ENCODE data around the gene HOMEZ.
A peak's percentile ranks its signal among the peaks of the same experiment; 100 is the strongest.

The HOMEZ gene

GRCh38 chr14:23324455-23324846 lies 38.5 kb upstream of the HOMEZ start:
- TF ChIP-seq CTCF (IDR thresholded peaks at IDR 0.05; ENCODE audit: low read depth, low read length, missing control alignments): no peak
- H3K4me3 ChIP-seq (replicated peaks; ENCODE audit: low read depth, low read length): no peak overlapping the region
- no peak for DNase-seq (ENCODE audit: extremely low read depth, low read depth)

GRCh38 chr14:23323838-23324454 lies 38.0 kb upstream of the HOMEZ start:
- no peak for TF ChIP-seq CTCF (IDR thresholded peaks at IDR 0.05; ENCODE audit: low read depth, low read length, missing control alignments)
- no peak overlapping the region for H3K4me3 ChIP-seq (replicated peaks; ENCODE audit: low read depth, low read length)

GRCh38 chr14:23322568-23323517 lies 36.9 kb upstream of the HOMEZ start:
- H3K4me3 ChIP-seq (replicated peaks; ENCODE audit: low read depth, low read length): peak overlapping the region; percentile 78
- DNase-seq (ENCODE audit: extremely low read depth, low read depth): no peak
- no peak for TF ChIP-seq CTCF (IDR thresholded peaks at IDR 0.05; ENCODE audit: low read depth, low read length, missing control alignments)

More at GRCh38 chr14:23323838-23324454, 38.0 kb upstream of the HOMEZ start:
- DNase-seq (ENCODE audit: extremely low read depth, low read depth): no peak

GRCh38 chr14:23321572-23322547 lies 35.9 kb upstream of the HOMEZ start:
- H3K4me3 ChIP-seq (replicated peaks; ENCODE audit: low read depth, low read length): peak overlapping the region; percentile 78
- DNase-seq (ENCODE audit: extremely low read depth, low read depth): no peak
- no peak for TF ChIP-seq CTCF (IDR thresholded peaks at IDR 0.05; ENCODE audit: low read depth, low read length, missing control alignments)

- peak within 1 kb of the TSS; percentile 78 for H3K4me3 ChIP-seq (replicated peaks; ENCODE audit: low read depth, low read length)
- TF ChIP-seq CTCF (IDR thresholded peaks at IDR 0.05; ENCODE audit: low read depth, low read length, missing control alignments): no peak
- DNase-seq (ENCODE audit: extremely low read depth, low read depth): peak; percentile 99
Observed at GRCh38 chr14:23320584-23321571, 34.9 kb upstream of the HOMEZ start, which contains the start of gene PABPN1. Gene PABPN1, plus strand, starts transcription at chr14:23321457. Its CDS starts 13 bp downstream, at chr14:23321470.

Data from HFF-Myc (cell line).